ENCODE measurements around the gene GLG1.

Gene GLG1

GRCh38 chr16:74583926-74584666, 22.8 kb downstream of the GLG1 start:
- no peak for TF ChIP-seq CTCF (conservative IDR thresholded peaks at IDR 0.05; ENCODE audit: low read depth, low read length)
- no peak overlapping the region for H2AFZ ChIP-seq (ENCODE audit: low read depth)
- H3K4me2 ChIP-seq = peak overlapping the region; percentile 1; the same call in 1 of the 2 replicates
- no peak overlapping the region for H3K4me3 ChIP-seq (IDR thresholded peaks at IDR 0.05; ENCODE audit: insufficient read depth, low read depth, low read length)
- no peaks in the 10 kb centered on the region for H3K27me3 ChIP-seq (ENCODE audit: insufficient read depth, low read depth)
- H3K36me3 ChIP-seq (ENCODE audit: insufficient read depth) = no peaks in the 10 kb centered on the region
- no peak overlapping the region for H3K27ac ChIP-seq
- no peak overlapping the region for H3K9ac ChIP-seq
- H4K20me1 ChIP-seq (ENCODE audit: insufficient read depth) = no peaks in the 10 kb centered on the region
- H3K4me1 ChIP-seq (ENCODE audit: low read depth, poor library complexity, severe bottlenecking) = peaks cover 93% of the 10 kb centered on the region
- peaks cover 86% of the 10 kb centered on the region for H3K79me2 ChIP-seq (ENCODE audit: insufficient read depth, low read depth)

GRCh38 chr16:74582970-74583369, 23.9 kb downstream of the GLG1 start:
- Histone ChIP-seq H3K4me3 (IDR thresholded peaks at IDR 0.05; ENCODE audit: insufficient read depth, low read depth, low read length) (no peak overlapping the region), H3K79me2 (ENCODE audit: insufficient read depth, low read depth) (peaks cover 86% of the 10 kb centered on the region), H2AFZ (ENCODE audit: low read depth) (no peak overlapping the region), H3K4me1 (ENCODE audit: low read depth, poor library complexity, severe bottlenecking) (peaks cover 96% of the 10 kb centered on the region), H3K27ac (peak overlapping the region; percentile 26; the same call in 1 of the 2 replicates), H3K9ac (no peak overlapping the region), H3K36me3 (ENCODE audit: insufficient read depth) (no peaks in the 10 kb centered on the region), H4K20me1 (ENCODE audit: insufficient read depth) (no peaks in the 10 kb centered on the region), H3K4me2 (no peak overlapping the region), H3K27me3 (ENCODE audit: insufficient read depth, low read depth) (no peaks in the 10 kb centered on the region)
- no peak for TF ChIP-seq CTCF (conservative IDR thresholded peaks at IDR 0.05; ENCODE audit: low read depth, low read length)

- Histone ChIP-seq H2AFZ (ENCODE audit: low read depth) (no peak overlapping the region), H3K4me3 (IDR thresholded peaks at IDR 0.05; ENCODE audit: insufficient read depth, low read depth, low read length) (no peak overlapping the region), H3K9ac (0 out of 2 replicates have a peak overlapping the region, but pooled peaks have one; percentile 3), H4K20me1 (ENCODE audit: insufficient read depth) (no peaks in the 10 kb centered on the region), H3K27ac (peak overlapping the region; percentile 64), H3K27me3 (ENCODE audit: insufficient read depth, low read depth) (no peaks in the 10 kb centered on the region), H3K4me2 (peak overlapping the region; percentile 96), H3K36me3 (ENCODE audit: insufficient read depth) (no peaks in the 10 kb centered on the region), H3K4me1 (ENCODE audit: low read depth, poor library complexity, severe bottlenecking) (peaks cover 98% of the 10 kb centered on the region), H3K79me2 (ENCODE audit: insufficient read depth, low read depth) (peaks cover 98% of the 10 kb centered on the region)
- TF ChIP-seq CTCF (conservative IDR thresholded peaks at IDR 0.05; ENCODE audit: low read depth, low read length) = no peak
Observed at GRCh38 chr16:74580833-74581232, 26.1 kb downstream of the GLG1 start.

GRCh38 chr16:74578838-74579237, 28.1 kb downstream of the GLG1 start:
- Histone ChIP-seq H3K4me1 (ENCODE audit: low read depth, poor library complexity, severe bottlenecking) (peaks cover 89% of the 10 kb centered on the region), H3K4me2 (peak overlapping the region; percentile 46; the same call in 1 of the 2 replicates), H3K4me3 (IDR thresholded peaks at IDR 0.05; ENCODE audit: insufficient read depth, low read depth, low read length) (no peak overlapping the region), H3K27me3 (ENCODE audit: insufficient read depth, low read depth) (no peaks in the 10 kb centered on the region), H4K20me1 (ENCODE audit: insufficient read depth) (no peaks in the 10 kb centered on the region; the same call in 1 of the 2 replicates), H3K79me2 (ENCODE audit: insufficient read depth, low read depth) (peaks cover 95% of the 10 kb centered on the region), H3K36me3 (ENCODE audit: insufficient read depth) (no peaks in the 10 kb centered on the region), H2AFZ (ENCODE audit: low read depth) (no peak overlapping the region), H3K9ac (no peak overlapping the region), H3K27ac (no peak overlapping the region)
- no peak for TF ChIP-seq CTCF (conservative IDR thresholded peaks at IDR 0.05; ENCODE audit: low read depth, low read length)
